ENCODE measurements around the gene BOLL. TPM values are rescaled to one million over a fixed set of nuclear protein-coding genes. Genes with fewer than 3 reads are reported as not detected.
"Not testable (repeated sequence)": the region's sequence is repeated elsewhere in the genome, so short reads cannot be mapped to it uniquely, and the experiment has no call there.

BOLL gene
- polyA plus RNA-seq, 4 donors, result 0.20 TPM; not detected in 3

- DNase-seq (ENCODE audit: low read depth in 4 of 4, low spot score in 3 of 4), result no peak
These were observed 13.9 kb upstream of the BOLL start for GRCh38 chr2:197799068-197799467.

GRCh38 chr2:197798187-197798586 is 13.1 kb upstream of the BOLL start:
- no peak for DNase-seq (ENCODE audit: low read depth in 4 of 4, low spot score in 3 of 4)

GRCh38 chr2:197795277-197795676 is 10.2 kb upstream of the BOLL start:
- DNase-seq (ENCODE audit: low read depth in 4 of 4, low spot score in 3 of 4), result no peak

GRCh38 chr2:197793456-197793855 is 8.3 kb upstream of the BOLL start:
- no peak for DNase-seq (ENCODE audit: low read depth in 4 of 4, low spot score in 3 of 4)

GRCh38 chr2:197786010-197786877 is 1.1 kb upstream of the BOLL start:
- no peak for DNase-seq (ENCODE audit: low read depth in 4 of 4, low spot score in 3 of 4)

- DNase-seq (ENCODE audit: low read depth in 4 of 4, low spot score in 3 of 4), result no peak
These were observed 3.0 kb downstream of the BOLL start for GRCh38 chr2:197782126-197782525.

GRCh38 chr2:197779261-197779660 is 5.9 kb downstream of the BOLL start:
- DNase-seq (ENCODE audit: low read depth in 4 of 4, low spot score in 3 of 4), result no peak

- DNase-seq (ENCODE audit: low read depth in 4 of 4, low spot score in 3 of 4), result no peak
These were observed 7.2 kb downstream of the BOLL start for GRCh38 chr2:197777823-197778407.

- DNase-seq (ENCODE audit: low read depth in 4 of 4, low spot score in 3 of 4), result no peak
These were observed 24.8 kb downstream of the BOLL start for GRCh38 chr2:197760293-197760657.

- no peak for DNase-seq (ENCODE audit: low read depth in 4 of 4, low spot score in 3 of 4)
These were observed 25.4 kb downstream of the BOLL start for GRCh38 chr2:197759625-197760292.

- no peak for DNase-seq (ENCODE audit: low read depth in 4 of 4, low spot score in 3 of 4)
These were observed 26.1 kb downstream of the BOLL start for GRCh38 chr2:197759013-197759412.

GRCh38 chr2:197740200-197740599 is 44.9 kb downstream of the BOLL start:
- no peak for DNase-seq (ENCODE audit: low read depth in 4 of 4, low spot score in 3 of 4)

- not testable (repeated sequence) for DNase-seq (ENCODE audit: low read depth in 4 of 4, low spot score in 3 of 4)
These were observed 56.3 kb downstream of the BOLL start for GRCh38 chr2:197728555-197729544.

GRCh38 chr2:197727011-197727410 is 58.1 kb downstream of the BOLL start:
- DNase-seq (ENCODE audit: low read depth in 4 of 4, low spot score in 3 of 4), result no peak

- DNase-seq (ENCODE audit: low read depth in 4 of 4, low spot score in 3 of 4), result no peak
These were observed 67.3 kb downstream of the BOLL start for GRCh38 chr2:197717863-197718262.

- no peak for DNase-seq (ENCODE audit: low read depth in 4 of 4, low spot score in 3 of 4)
These were observed 71.8 kb downstream of the BOLL start for GRCh38 chr2:197713271-197713670.

GRCh38 chr2:197711578-197711977 is 73.5 kb downstream of the BOLL start:
- DNase-seq (ENCODE audit: low read depth in 4 of 4, low spot score in 3 of 4), result no peak

GRCh38 chr2:197710424-197711042 is 74.6 kb downstream of the BOLL start:
- DNase-seq (ENCODE audit: low read depth in 4 of 4, low spot score in 3 of 4), result no peak

GRCh38 chr2:197709140-197709539 is 76.0 kb downstream of the BOLL start:
- not testable (repeated sequence) for DNase-seq (ENCODE audit: low read depth in 4 of 4, low spot score in 3 of 4)

- no peak for DNase-seq (ENCODE audit: low read depth in 4 of 4, low spot score in 3 of 4)
These were observed 76.8 kb downstream of the BOLL start for GRCh38 chr2:197708331-197708730.

Measured in left renal pelvis (tissue), 4 donors.